Glomerular visceral epithelial cell (primary cell): ENCODE measurements around the gene KCNK15.

Experiments used
- DNase-seq: peaks from one replicate; pipeline ENCODE4 v3.0.0-alpha.2; 2016; ENCODE audit errors: extremely low spot score

KCNK15 gene

GRCh38 chr20:44788706-44789456, 43.2 kb downstream of the KCNK15 start:
- DNase-seq: no peak

DNA sequence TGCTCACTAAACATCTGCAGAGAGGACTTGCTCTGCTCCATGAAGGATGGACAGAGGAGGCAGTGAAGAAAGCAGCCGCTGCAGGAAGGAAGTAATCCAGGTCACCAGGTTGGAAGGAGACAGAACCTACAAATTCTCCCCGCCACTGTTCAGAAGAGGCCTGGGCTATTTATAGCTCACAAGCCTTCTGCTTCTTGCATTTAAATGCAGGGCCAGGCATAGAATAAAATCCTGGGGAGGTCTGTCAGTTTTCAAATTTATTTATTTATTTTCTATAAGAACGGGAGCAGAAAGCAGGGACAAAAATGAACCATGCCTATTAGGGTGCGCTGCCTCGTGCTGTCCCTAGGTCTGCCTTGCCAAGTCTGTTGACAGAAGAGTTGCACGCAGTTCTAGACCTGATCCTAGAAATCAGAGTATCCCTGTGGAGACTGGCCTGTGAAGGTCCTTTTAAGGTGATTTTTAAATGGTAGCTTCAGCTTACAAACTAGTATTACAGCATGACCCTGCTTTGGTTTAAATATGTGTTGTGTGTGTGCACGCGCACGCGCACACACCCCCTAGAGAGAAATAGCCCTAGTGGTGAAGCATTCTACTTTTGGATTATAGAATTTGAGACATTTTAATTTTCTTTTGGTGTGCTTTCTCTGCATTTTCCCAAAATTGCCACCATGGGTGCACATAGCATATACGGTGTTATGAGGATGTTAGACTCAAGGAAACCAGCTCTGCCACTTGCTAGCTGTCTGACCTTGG, 45.2 kb downstream of the KCNK15 start:
- no peak for DNase-seq

DNA sequence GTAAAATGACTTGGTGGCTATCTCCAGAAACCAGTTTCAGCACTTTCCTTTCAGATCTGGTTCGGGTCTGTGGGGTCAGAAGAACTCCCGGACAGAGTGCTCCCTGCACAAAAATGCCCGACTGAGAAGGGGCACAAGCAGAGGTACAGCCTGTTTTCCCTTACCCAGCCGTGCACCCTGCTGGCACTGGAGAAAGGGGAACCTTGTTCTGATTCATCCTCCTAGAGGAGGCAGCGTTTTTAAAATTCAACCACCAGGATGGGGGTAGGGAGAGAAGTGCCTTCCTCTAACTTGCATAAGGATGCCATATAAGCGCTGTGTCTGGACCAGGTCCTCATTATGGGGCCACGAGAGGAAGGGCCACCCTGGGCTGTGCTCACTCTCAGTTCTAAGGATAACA, 47.1 kb downstream of the KCNK15 start:
- no peak for DNase-seq

GRCh38 chr20:44795836-44796235, 50.2 kb downstream of the KCNK15 start:
- no peak for DNase-seq

DNA sequence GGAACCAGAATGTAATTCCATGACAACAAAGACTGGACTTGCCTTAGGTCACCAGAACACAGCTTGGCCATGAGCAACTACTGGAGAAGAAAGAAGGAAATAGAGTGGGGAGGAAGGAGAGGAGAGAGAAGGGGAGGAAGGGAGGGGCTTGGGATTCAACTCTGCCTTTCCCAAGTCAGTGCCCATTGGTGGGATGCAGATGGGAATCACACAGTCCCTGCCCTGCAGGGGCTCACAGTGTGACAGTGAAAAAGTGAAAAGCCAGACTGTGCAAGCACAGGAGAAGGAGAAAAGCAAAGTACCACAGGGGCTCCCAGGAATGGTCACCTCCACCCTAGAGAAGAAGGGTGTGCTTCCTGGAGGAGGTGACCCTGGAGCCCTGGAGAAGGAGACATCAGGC, 50.6 kb downstream of the KCNK15 start:
- no peak for DNase-seq

DNA sequence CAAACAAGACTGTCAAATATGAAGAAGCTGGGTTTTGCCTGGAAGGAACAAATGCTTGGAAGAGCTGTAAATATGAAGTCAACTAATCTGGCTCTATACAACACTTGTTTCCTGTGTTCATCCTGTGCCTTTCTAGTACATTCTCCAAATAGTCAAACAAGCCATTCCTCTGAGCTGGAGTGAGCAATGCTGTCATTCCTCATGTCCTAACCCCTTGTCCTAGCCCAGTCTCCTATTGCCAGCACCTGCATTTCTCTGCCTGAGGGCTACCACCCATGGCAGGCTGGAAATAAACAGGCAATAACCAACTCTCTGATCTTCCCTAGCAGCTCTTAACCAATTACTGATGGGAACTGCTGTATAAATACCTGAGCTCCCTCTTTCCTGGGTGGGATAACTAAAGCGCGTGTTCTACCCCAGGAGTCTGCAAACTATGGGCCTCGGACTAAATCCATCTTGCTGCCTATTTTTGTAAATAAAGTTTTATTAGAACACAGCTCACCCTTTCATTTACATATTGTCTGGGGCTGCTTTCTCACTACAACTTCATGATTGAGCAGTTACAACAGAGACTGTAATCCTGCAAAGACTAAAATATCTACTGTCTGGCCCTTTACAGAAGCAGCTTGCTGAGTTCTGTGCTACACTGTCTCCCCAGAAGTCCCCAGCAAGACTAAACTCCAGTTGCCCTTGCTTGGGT, 51.2 kb downstream of the KCNK15 start:
- no peak for DNase-seq

DNA sequence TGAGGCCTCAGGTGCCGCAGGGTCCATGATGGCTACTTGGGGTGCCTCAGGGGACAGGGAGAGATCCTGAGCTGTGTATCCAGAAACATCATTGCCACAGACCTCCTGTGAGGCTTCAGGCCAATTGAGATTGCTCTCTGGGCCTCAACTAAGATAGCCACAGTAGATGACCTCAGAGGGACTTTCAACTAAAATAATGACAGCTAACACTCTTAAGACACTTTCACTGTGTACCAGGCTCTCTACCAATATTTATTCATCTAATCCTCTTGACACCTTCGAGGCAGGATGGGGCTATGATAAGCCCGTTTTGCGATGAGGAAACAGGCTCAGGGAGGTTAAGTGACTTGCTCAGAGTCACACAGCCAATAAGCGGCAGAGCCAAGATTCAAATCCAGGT, 54.0 kb downstream of the KCNK15 start:
- no peak for DNase-seq

DNA sequence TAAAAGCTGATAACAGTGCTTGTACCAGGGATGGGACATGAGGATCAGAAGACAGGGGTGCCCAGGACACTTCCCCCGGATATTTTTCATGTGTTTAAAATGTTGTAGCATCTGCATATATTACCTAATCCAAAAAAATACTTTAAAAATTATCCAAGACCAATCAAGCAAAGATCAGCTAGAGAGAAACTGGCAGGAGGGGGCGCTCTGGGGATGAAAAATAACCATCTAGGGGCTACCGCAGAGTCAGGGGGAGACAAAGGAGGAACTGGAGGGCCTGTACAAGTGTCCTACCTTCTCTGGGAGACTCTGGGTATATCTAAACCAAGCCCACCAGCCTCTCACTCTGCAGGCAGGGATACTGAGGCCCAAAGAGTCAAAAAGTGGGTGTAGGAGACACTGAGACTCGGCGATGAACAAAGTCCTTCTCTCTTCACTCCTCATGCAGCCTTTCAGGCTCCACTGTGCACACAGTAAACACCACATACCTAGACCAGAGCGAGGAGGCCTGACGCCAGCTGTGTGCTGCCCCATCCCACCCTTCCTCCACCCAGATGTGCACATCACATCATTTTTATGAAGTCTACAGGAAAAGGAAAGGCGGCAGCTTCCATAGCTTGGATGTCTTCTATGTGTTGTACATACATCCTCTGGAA, 54.9 kb downstream of the KCNK15 start:
- DNase-seq: no peak
